ENCODE results near the gene SH2D3C.
"Not testable (repeated sequence)": the region's sequence is repeated elsewhere in the genome, so short reads cannot be mapped to it uniquely, and the experiment has no call there.

GRCh38 chr9:127756776-127757175 is 21.7 kb downstream of the SH2D3C start:
- TF ChIP-seq POLR2A (IDR thresholded peaks at IDR 0.05); CTCF (IDR thresholded peaks at IDR 0.05 in 4 of 5, conservative IDR thresholded peaks at IDR 0.05 in 1 of 5): not testable (repeated sequence)

All from gastrocnemius medialis (tissue), 4 donors.